Astrocyte of the cerebellum (primary cell): ENCODE measurements around the gene SIRPB1.
"Not testable (repeated sequence)": the region's sequence is repeated elsewhere in the genome, so short reads cannot be mapped to it uniquely, and the experiment has no call there.

Experiments
- DNase-seq: peaks from one replicate; pipeline ENCODE4 v3.0.0-alpha.2; 2011; ENCODE audit warnings: low read depth
- H3K4me3 ChIP-seq: 2 replicates; pipeline ENCODE4 v1.5.1; 2011; ENCODE audit warnings: mild to moderate bottlenecking, low read depth, low read length, moderate library complexity
- in situ Hi-C: cut with HindIII; loops from 2 replicates; pipeline ENCODE4 v1.10.0; 2017; ENCODE audit warnings: low sequenced_read_pairs
- TF ChIP-seq, protein P1 (sequence below): IDR thresholded peaks from 2 replicates; pipeline ENCODE4 v1.5.1; 2012; ENCODE audit warnings: low read length, low read depth, moderate library complexity, mild to moderate bottlenecking; ENCODE audit errors: missing control alignments

SIRPB1 gene

GRCh38 chr20:1652960-1653359, 33.2 kb upstream of the SIRPB1 start:
- H3K4me3 ChIP-seq = no peak overlapping the region
- no peak for DNase-seq
- TF ChIP-seq, protein P1, sequence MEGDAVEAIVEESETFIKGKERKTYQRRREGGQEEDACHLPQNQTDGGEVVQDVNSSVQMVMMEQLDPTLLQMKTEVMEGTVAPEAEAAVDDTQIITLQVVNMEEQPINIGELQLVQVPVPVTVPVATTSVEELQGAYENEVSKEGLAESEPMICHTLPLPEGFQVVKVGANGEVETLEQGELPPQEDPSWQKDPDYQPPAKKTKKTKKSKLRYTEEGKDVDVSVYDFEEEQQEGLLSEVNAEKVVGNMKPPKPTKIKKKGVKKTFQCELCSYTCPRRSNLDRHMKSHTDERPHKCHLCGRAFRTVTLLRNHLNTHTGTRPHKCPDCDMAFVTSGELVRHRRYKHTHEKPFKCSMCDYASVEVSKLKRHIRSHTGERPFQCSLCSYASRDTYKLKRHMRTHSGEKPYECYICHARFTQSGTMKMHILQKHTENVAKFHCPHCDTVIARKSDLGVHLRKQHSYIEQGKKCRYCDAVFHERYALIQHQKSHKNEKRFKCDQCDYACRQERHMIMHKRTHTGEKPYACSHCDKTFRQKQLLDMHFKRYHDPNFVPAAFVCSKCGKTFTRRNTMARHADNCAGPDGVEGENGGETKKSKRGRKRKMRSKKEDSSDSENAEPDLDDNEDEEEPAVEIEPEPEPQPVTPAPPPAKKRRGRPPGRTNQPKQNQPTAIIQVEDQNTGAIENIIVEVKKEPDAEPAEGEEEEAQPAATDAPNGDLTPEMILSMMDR = no peak
- in situ Hi-C loops = no loop called here

DNA sequence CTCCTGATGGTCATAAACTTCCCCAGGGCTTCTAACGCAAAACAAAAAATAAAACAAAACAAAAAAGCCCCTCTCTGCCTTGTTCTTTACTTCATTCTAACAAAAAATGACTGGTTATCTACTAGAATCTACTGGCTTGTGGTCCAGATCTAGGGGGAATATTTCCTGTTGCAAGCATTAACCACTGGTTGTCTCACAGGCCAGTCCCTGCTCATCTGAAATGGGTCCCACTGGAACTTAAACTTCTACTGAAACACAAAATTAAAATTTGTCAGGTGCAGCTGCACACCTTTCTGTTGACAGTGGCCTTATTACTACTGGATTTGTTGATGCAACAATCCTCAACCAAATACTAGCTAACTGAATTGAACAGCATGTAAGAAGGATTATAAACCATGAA, 32.3 kb upstream of the SIRPB1 start:
- in situ Hi-C loops = no loop called here
- H3K4me3 ChIP-seq = no peak overlapping the region
- TF ChIP-seq, protein P1 = no peak
- DNase-seq = no peak

DNA sequence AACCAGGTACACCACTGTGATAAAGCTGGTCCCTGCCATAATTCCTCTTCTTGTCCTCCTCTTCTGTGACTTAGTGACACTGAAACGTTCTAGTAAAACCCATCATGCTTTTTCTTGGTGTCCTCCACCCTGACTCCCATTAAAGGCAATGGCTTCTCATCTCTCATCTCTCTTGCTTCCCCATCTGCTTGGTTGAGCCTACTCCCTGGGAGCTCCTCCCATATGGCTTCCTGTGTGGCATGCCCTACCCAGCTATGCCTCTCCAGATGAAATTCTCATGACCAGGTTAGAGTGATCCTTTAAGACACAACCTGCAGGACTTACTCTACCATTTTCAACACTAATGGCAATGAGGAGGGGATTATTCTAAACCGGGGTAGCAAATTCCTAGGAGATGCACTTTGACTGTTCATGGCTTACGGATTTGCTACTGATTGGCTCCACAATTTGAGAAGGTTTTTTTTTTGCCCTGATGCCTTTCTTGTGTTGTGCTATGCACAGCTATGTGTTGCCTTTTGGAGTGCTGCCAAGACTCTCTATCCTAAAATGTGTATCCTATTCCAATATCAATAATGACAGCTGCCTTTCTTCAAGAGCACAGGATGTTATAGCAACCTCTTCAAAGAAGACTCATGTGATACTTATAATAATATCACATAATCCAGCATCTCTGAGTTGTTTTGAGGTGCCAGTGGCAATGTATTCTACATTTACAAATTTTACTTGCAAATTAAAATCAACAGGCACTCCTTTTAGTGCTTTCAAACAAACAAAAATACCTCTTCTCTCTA, 31.7 kb upstream of the SIRPB1 start:
- no peak for DNase-seq
- in situ Hi-C loops = no loop called here
- TF ChIP-seq, protein P1 = no peak
- H3K4me3 ChIP-seq = no peak overlapping the region

DNA sequence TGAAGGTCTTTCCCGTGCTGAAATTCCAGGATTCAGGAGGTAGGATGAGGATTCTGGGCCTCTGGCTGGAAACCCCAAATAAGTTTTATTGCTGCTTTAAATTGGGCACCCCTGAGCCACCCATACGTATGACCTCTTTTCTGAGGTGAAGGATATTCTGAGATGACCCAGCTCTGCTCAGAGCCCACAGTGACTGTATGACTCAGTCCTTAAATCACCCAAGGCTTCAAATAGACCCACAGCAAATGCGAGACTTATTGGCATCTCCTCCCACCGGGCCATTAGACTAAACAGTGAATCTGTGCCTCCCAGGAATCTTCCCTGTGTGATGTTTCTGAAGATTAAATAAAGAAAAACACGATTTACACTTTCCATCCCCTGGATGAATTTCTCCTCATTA, 28.3 kb upstream of the SIRPB1 start:
- in situ Hi-C loops = no loop called here
- no peak for DNase-seq
- TF ChIP-seq, protein P1 = no peak
- no peak overlapping the region for H3K4me3 ChIP-seq

DNA sequence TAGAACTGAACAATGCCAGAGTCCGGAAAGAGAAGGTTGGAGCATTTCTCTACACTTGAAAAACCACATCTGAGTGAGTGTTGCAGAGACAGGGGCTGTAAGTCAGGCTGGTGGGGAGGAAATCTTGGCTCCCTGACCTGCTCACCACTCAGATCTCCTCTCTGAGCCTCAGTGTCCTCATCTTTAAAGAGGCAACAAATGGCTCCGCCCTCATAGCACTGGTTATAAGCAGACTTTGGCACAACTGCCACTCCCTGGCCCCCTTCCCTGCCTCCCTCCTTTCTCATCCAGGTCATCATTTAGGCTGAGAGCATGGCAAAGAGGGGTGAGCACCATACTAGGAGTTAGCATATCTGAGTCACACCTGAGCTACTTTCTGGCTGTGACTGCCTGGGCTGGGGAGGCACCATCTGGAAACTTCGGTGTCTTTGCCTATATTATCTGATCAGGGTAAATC, 27.2 kb upstream of the SIRPB1 start:
- no peak overlapping the region for H3K4me3 ChIP-seq
- TF ChIP-seq, protein P1 = no peak
- DNase-seq = no peak
- in situ Hi-C loops = no loop called here

- in situ Hi-C loops = no loop called here
- no peak overlapping the region for H3K4me3 ChIP-seq
- TF ChIP-seq, protein P1 = no peak
- no peak for DNase-seq
These were observed 24.5 kb upstream of the SIRPB1 start for GRCh38 chr20:1644101-1644962.

DNA sequence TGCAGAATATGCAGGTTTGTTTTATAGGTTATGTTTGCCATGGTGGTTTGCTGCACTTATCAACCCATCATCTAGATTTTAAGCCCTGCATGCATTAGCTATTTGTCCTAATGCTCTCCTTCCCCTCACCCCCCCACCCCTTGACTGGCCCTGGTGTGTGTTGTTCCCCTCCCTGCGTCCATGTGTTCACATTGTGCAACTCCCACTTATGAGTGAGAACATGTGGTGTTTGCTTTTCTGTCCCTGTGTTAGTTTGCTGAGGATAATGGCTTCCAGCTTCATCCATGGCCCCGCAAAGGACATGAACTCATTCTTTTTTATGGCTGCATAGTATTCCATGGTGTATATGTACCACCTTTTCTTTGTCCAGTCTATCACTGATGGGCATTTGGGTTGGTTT, 18.8 kb upstream of the SIRPB1 start:
- H3K4me3 ChIP-seq, in situ Hi-C loops, DNase-seq: not testable (repeated sequence)
